ENCODE data around the gene COL4A2.

COL4A2 gene

GRCh38 chr13:110430391-110431336 is 123.6 kb downstream of the COL4A2 start:
- no peaks in the 10 kb centered on the region for H3K27me3 ChIP-seq (ENCODE audit: insufficient read depth, low read depth, severe bottlenecking)
- no peak for DNase-seq
- peaks cover 8% of the 10 kb centered on the region; the same call in 1 of the 2 replicates for H3K36me3 ChIP-seq
- H3K4me3 ChIP-seq (ENCODE audit: low read depth, low read length), result no peak overlapping the region
- no peaks in the 10 kb centered on the region for H3K9me3 ChIP-seq (ENCODE audit: severe bottlenecking)
- H3K27ac ChIP-seq, result no peak overlapping the region
- TF ChIP-seq, protein P1, sequence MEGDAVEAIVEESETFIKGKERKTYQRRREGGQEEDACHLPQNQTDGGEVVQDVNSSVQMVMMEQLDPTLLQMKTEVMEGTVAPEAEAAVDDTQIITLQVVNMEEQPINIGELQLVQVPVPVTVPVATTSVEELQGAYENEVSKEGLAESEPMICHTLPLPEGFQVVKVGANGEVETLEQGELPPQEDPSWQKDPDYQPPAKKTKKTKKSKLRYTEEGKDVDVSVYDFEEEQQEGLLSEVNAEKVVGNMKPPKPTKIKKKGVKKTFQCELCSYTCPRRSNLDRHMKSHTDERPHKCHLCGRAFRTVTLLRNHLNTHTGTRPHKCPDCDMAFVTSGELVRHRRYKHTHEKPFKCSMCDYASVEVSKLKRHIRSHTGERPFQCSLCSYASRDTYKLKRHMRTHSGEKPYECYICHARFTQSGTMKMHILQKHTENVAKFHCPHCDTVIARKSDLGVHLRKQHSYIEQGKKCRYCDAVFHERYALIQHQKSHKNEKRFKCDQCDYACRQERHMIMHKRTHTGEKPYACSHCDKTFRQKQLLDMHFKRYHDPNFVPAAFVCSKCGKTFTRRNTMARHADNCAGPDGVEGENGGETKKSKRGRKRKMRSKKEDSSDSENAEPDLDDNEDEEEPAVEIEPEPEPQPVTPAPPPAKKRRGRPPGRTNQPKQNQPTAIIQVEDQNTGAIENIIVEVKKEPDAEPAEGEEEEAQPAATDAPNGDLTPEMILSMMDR (IDR thresholded peaks at IDR 0.05; ENCODE audit: low read depth, low read length), result no peak

GRCh38 chr13:110431425-110432294 is 124.6 kb downstream of the COL4A2 start:
- Histone ChIP-seq H3K27ac (no peak overlapping the region), H3K27me3 (ENCODE audit: insufficient read depth, low read depth, severe bottlenecking) (no peaks in the 10 kb centered on the region), H3K4me3 (ENCODE audit: low read depth, low read length) (no peak overlapping the region), H3K9me3 (ENCODE audit: severe bottlenecking) (no peaks in the 10 kb centered on the region), H3K36me3 (peaks cover 8% of the 10 kb centered on the region; the same call in 1 of the 2 replicates)
- DNase-seq, result no peak
- TF ChIP-seq, protein P1 (IDR thresholded peaks at IDR 0.05; ENCODE audit: low read depth, low read length), result no peak

DNA sequence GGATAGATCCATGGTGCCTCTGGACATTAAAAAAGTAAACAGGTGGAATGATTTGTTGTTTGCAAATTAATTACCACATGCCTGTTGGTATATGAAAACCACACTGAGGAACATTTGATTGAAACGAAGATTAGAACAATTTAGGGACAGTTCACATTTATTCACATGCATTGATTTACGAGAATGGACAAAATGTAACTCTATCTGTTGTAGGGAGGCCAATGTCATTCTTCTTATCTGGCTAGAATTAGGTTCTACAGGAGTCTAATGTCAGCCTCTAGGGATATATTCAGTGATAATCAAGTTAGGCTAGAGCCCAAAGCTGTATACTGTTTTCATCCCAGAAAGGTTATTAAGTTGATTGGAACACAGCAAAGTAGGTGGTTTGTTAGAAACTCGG is 125.4 kb downstream of the COL4A2 start:
- TF ChIP-seq, protein P1 (IDR thresholded peaks at IDR 0.05; ENCODE audit: low read depth, low read length), result no peak
- Histone ChIP-seq H3K4me3 (ENCODE audit: low read depth, low read length) (no peak overlapping the region), H3K9me3 (ENCODE audit: severe bottlenecking) (no peaks in the 10 kb centered on the region), H3K27ac (no peak overlapping the region), H3K36me3 (peaks cover 8% of the 10 kb centered on the region; the same call in 1 of the 2 replicates), H3K27me3 (ENCODE audit: insufficient read depth, low read depth, severe bottlenecking) (no peaks in the 10 kb centered on the region)
- no peak for DNase-seq

DNA sequence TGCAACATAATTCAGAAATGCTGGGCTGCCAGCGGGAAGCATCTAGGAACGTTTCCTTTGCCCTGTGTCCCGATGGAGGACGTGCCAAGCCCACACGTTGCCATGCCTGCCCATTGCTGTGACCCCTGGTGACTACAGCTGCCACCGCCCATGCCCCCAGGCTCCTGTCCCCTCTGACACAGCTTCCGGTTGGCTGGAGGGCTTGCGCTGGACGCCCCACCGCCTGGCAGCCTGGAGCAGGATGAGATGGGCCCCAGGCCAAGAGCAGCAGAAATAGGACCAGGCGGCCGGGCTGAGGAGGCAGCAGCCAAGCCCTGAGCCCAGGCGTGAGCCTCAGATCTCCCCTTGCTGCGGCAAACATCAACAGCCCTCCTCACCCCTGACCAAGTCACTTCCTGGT is 125.9 kb downstream of the COL4A2 start:
- H3K9me3 ChIP-seq (ENCODE audit: severe bottlenecking), result no peaks in the 10 kb centered on the region

GRCh38 chr13:110434629-110435028 is 127.5 kb downstream of the COL4A2 start:
- Histone ChIP-seq H3K36me3 (peaks cover 11% of the 10 kb centered on the region; the same call in 1 of the 2 replicates), H3K27ac (no peak overlapping the region), H3K27me3 (ENCODE audit: insufficient read depth, low read depth, severe bottlenecking) (no peaks in the 10 kb centered on the region), H3K4me3 (ENCODE audit: low read depth, low read length) (no peak overlapping the region), H3K9me3 (ENCODE audit: severe bottlenecking) (no peaks in the 10 kb centered on the region)
- DNase-seq, result no peak
- TF ChIP-seq, protein P1 (IDR thresholded peaks at IDR 0.05; ENCODE audit: low read depth, low read length), result no peak

More for the DNA sequence above, 125.9 kb downstream of the COL4A2 start:
- no peak overlapping the region for H3K27ac ChIP-seq
- peaks cover 11% of the 10 kb centered on the region; the same call in 1 of the 2 replicates for H3K36me3 ChIP-seq
- no peak for DNase-seq
- H3K4me3 ChIP-seq (ENCODE audit: low read depth, low read length), result no peak overlapping the region
- TF ChIP-seq, protein P1 (IDR thresholded peaks at IDR 0.05; ENCODE audit: low read depth, low read length), result no peak
- H3K27me3 ChIP-seq (ENCODE audit: insufficient read depth, low read depth, severe bottlenecking), result no peaks in the 10 kb centered on the region

All from WERI-Rb-1 (cell line).